MCF 10A (cell line): ENCODE measurements around the gene BBOF1. TPM values are rescaled to one million over a fixed set of nuclear protein-coding genes. Genes with fewer than 3 reads are reported as not detected.

Experiments
- BruUV-seq: library from RNA; stranded (reverse); fragments of 400-500 nt; replicated peaks from 2 replicates; lab custom pipeline; 2021; lab: Mats Ljungman, UMichigan
- CTCF ChIA-PET: fragments of 300-600 bp; sonication (Branson Sonifier 250); formaldehyde crosslinking; extraction: SDS; loops from one replicate; lab custom pipeline; 2021; ENCODE audit warnings: antibody characterized with exemption, inconsistent platforms; lab: Yijun Ruan, JAX
- POLR2A ChIA-PET: fragments of 300-600, 350-650 bp; sonication (Branson Sonifier 250); formaldehyde crosslinking; extraction: SDS; loops from one replicate; lab custom pipeline; 2020; ENCODE audit warnings: antibody characterized with exemption, inconsistent platforms; lab: Yijun Ruan, JAX
- DNase-seq: peaks from one replicate; pipeline ENCODE4 v3.0.0-alpha.2; 2018; ENCODE audit not compliant: unreplicated experiment
- H3K27ac Mint-ChIP-seq: one replicate; pipeline ENCODE4 v1.8.0; 2022; ENCODE audit warnings: mild to moderate bottlenecking, low read depth, mixed read lengths; ENCODE audit not compliant: unreplicated experiment
- H3K27me3 Mint-ChIP-seq: one replicate; pipeline ENCODE4 v1.8.0; 2022; ENCODE audit warnings: mixed read lengths; ENCODE audit not compliant: insufficient read depth, unreplicated experiment
- H3K36me3 Mint-ChIP-seq: one replicate; pipeline ENCODE4 v1.8.0; 2022; ENCODE audit warnings: mild to moderate bottlenecking, moderate library complexity, mixed read lengths; ENCODE audit not compliant: insufficient read depth, unreplicated experiment
- H3K4me1 Mint-ChIP-seq: one replicate; pipeline ENCODE4 v1.8.0; 2022; ENCODE audit warnings: mixed read lengths; ENCODE audit not compliant: insufficient read depth, unreplicated experiment
- H3K4me3 Mint-ChIP-seq: one replicate; pipeline ENCODE4 v1.8.0; 2022; ENCODE audit warnings: mild to moderate bottlenecking, moderate library complexity, mixed read lengths; ENCODE audit not compliant: unreplicated experiment
- H3K9me3 Mint-ChIP-seq: one replicate; pipeline ENCODE4 v1.8.0; 2022; ENCODE audit warnings: mixed read lengths; ENCODE audit not compliant: unreplicated experiment
- CTCF ChIP-seq: fragments of 200-600 bp; IDR thresholded peaks from one replicate; pipeline ENCODE4 v1.8.0; 2022; ENCODE audit warnings: antibody characterized with exemption, mild to moderate bottlenecking; ENCODE audit not compliant: unreplicated experiment
- intact Hi-C: fragments of 100-400 bp; cut with micrococcal nuclease; formaldehyde crosslinking; loops from 2 replicates; pipeline ENCODE4 v1.14.1; 2022
- total RNA-seq: library from RNA; stranded (reverse); gene quantifications from 2 replicates; pipeline ENCODE4 v1.2.3, GENCODE V29; 2022

BBOF1 gene
- total RNA-seq, 1 experiment from 2014 or later: 2.0 TPM

GRCh38 chr14:74015176-74015575 lies 4.0 kb upstream of the BBOF1 start:
- TF ChIP-seq CTCF: no peak
- H3K36me3 Mint-ChIP-seq: peaks cover 24% of the 10 kb centered on the region
- no peak overlapping the region for H3K27ac Mint-ChIP-seq
- no peaks in the 10 kb centered on the region for H3K9me3 Mint-ChIP-seq
- no peak overlapping the region for H3K4me3 Mint-ChIP-seq
- no peak for DNase-seq
- CTCF ChIA-PET: no interaction called here
- H3K4me1 Mint-ChIP-seq: peaks cover 6% of the 10 kb centered on the region
- intact Hi-C loops: no loop called here
- no peaks in the 10 kb centered on the region for H3K27me3 Mint-ChIP-seq
- POLR2A ChIA-PET: interaction anchor here (0.5 kb wide), 1 partner anchor 208 kb away, joined by 3 read pairs; no protein-coding TSS in a partner anchor
- no TSS peak for BruUV-seq

- H3K4me3 Mint-ChIP-seq: no peak overlapping the region
- intact Hi-C loops: no loop called here
- no peaks in the 10 kb centered on the region for H3K9me3 Mint-ChIP-seq
- H3K27me3 Mint-ChIP-seq: no peaks in the 10 kb centered on the region
- H3K36me3 Mint-ChIP-seq: peaks cover 18% of the 10 kb centered on the region
- no peak overlapping the region for H3K27ac Mint-ChIP-seq
- no peak for TF ChIP-seq CTCF
- DNase-seq: no peak
- BruUV-seq: no TSS peak
- ChIA-PET CTCF (no interaction called here), POLR2A (interaction anchor here (0.7 kb wide), 1 partner anchor 206 kb away, joined by 3 read pairs; no protein-coding TSS in a partner anchor)
- peaks cover 6% of the 10 kb centered on the region for H3K4me1 Mint-ChIP-seq
Measured at GRCh38 chr14:74015963-74016362, 3.2 kb upstream of the BBOF1 start.

GRCh38 chr14:74018174-74018585 lies 969 bp upstream of the BBOF1 start:
- H3K4me1 Mint-ChIP-seq: peaks cover 6% of the 10 kb centered on the region
- POLR2A ChIA-PET: interaction anchor here (0.6 to 2.2 kb wide), 21 partner anchors 9 to 960 kb away, joined by 3 to 24 read pairs (median 4); partner anchors contain the start of genes ABCD4, ALDH6A1, COQ6 and FAM161B
- CTCF ChIA-PET: interaction anchor here (0.6 to 1.2 kb wide), 4 partner anchors 14 to 603 kb away, joined by 3 to 5 read pairs (median 3); no protein-coding TSS in a partner anchor
- BruUV-seq: TSS peak; percentile 39
- H3K27me3 Mint-ChIP-seq: no peaks in the 10 kb centered on the region
- H3K4me3 Mint-ChIP-seq: peak overlapping the region; percentile 96
- peak; percentile 72 for DNase-seq
- H3K9me3 Mint-ChIP-seq: no peaks in the 10 kb centered on the region
- no peak for TF ChIP-seq CTCF
- peaks cover 6% of the 10 kb centered on the region for H3K36me3 Mint-ChIP-seq
- intact Hi-C loops: loop anchor here (1.0 to 2.0 kb wide), 2 partner anchors 66 to 67 kb away; partner anchors contain the start of genes ALDH6A1, COQ6, FAM161B and LIN52
- H3K27ac Mint-ChIP-seq: peak overlapping the region; percentile 96

- intact Hi-C loops: loop anchor here (2.0 kb wide), 1 partner anchor 69 kb away; the partner anchor contains the start of genes COQ6 and FAM161B
- H3K36me3 Mint-ChIP-seq: no peaks in the 10 kb centered on the region
- TSS peak; percentile 60 for BruUV-seq
- no peaks in the 10 kb centered on the region for H3K27me3 Mint-ChIP-seq
- no peak for TF ChIP-seq CTCF
- H3K27ac Mint-ChIP-seq: peak overlapping the region; percentile 96
- H3K9me3 Mint-ChIP-seq: no peaks in the 10 kb centered on the region
- POLR2A ChIA-PET: interaction anchor here (0.7 to 2.2 kb wide), 17 partner anchors 11 to 781 kb away, joined by 3 to 24 read pairs (median 8); partner anchors contain the start of genes ABCD4, ALDH6A1, COQ6 and FAM161B
- H3K4me1 Mint-ChIP-seq: peaks cover 6% of the 10 kb centered on the region
- peak overlapping the region; percentile 96 for H3K4me3 Mint-ChIP-seq
- peak; percentile 4 for DNase-seq
- CTCF ChIA-PET: interaction anchor here (0.6 to 0.8 kb wide), 2 partner anchors 66 to 217 kb away, joined by 3 read pairs; no protein-coding TSS in a partner anchor
Measured at GRCh38 chr14:74019408-74020137, 424 bp downstream of the BBOF1 start.
